SH-SY5Y (cell line): Measurements from ENCODE around the gene IL1RN.

ENCODE experiments used
- GATA2 ChIP-seq: IDR thresholded peaks from 2 replicates; pipeline ENCODE4 v1.6.1; 2011; ENCODE audit warnings: mild to moderate bottlenecking, low read depth, low read length
- GATA3 ChIP-seq: IDR thresholded peaks from 2 replicates; pipeline ENCODE4 v1.6.1; 2011; ENCODE audit warnings: low read depth, mild to moderate bottlenecking, low read length, moderate library complexity

DNA sequence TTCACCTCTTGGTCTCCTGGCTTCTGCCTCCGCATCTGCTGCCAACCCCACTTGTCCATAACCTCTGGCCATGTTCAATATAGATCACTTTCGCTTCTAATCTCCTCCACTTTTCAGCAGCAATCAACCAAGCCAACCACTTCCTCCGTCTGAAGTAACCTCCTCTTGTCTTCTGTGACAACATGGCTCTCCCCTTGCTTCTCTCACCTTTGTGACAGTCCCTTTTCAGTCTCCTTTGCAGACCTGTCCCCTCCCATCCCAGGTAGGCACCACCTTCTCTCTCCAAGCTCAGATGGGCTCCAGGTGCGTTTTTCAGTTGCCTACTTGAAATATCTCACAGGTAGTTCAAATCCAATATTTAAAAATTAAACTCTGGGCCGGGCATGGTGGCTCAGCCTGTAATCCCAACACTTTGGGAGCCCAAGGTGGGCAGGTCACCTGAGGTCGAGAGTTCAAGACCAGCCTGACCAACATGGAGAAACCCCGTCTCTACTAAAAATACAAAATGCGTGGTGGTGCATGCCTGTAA lies 41.7 kb downstream of the IL1RN start:
- TF ChIP-seq GATA2 (no peak), GATA3 (no peak)
